ENCODE measurements around the gene DCTN5. TPM values are rescaled to one million over a fixed set of nuclear protein-coding genes. Genes with fewer than 3 reads are reported as not detected.

The DCTN5 gene
- total and polyA plus RNA-seq, 2 of the 13 experiments (the other 11 are each of a cell fraction or from before 2014, with no cell fraction given): 105 to 207 TPM

GRCh38 chr16:23595951-23596720, 45.1 kb upstream of the DCTN5 start, which contains the start of gene NDUFAB1 (continued):
- TF ChIP-seq NBN (conservative IDR thresholded peaks at IDR 0.05) (no peak), ZBTB39 (CRISPR knock-in tag; IDR thresholded peaks at IDR 0.05) (no peak), ATAD3A (CRISPR knock-in tag; IDR thresholded peaks at IDR 0.05) (no peak), ZNF468 (CRISPR knock-in tag; IDR thresholded peaks at IDR 0.05) (peak; percentile 78; the same call in 1 of the 2 replicates), XRCC5 (optimal IDR thresholded peaks at IDR 0.05; ENCODE audit: low read length) (peak; percentile 100), ZNF703 (CRISPR knock-in tag; IDR thresholded peaks at IDR 0.05; ENCODE audit: borderline replicate concordance) (peak; percentile 61; the same call in 1 of the 2 replicates), RXRB (CRISPR knock-in tag; IDR thresholded peaks at IDR 0.05; ENCODE audit: borderline replicate concordance) (peak; percentile 75), REST (IDR thresholded peaks at IDR 0.05; ENCODE audit: borderline replicate concordance in 1 of 2, low read depth in 1 of 2, low read length in 2 of 2) (no peak; a peak in 1 of 4 replicates), SMAD9 (CRISPR knock-in tag; IDR thresholded peaks at IDR 0.05) (no peak; the same call in 1 of the 2 replicates), ZNF484 (CRISPR knock-in tag; IDR thresholded peaks at IDR 0.05; ENCODE audit: borderline replicate concordance, low read depth) (peak; percentile 77; the same call in 1 of the 2 replicates), ZXDC (CRISPR knock-in tag; IDR thresholded peaks at IDR 0.05) (peak; percentile 85; the same call in 1 of the 2 replicates), MTF1 (CRISPR knock-in tag; IDR thresholded peaks at IDR 0.05) (peak; percentile 94), U2AF1 (optimal IDR thresholded peaks at IDR 0.05; ENCODE audit: low read depth, low read length) (peak; percentile 89), CSRNP1 (CRISPR knock-in tag; IDR thresholded peaks at IDR 0.05) (peak; percentile 96)
